ENCODE results near the gene APBA2.

APBA2 gene

GRCh38 chr15:28901587-28901980 is 15.8 kb downstream of the APBA2 start:
- Histone ChIP-seq H3K14ac (ENCODE audit: low read length in 2 of 2) (peak overlapping the region in 1 of 2 experiments; percentile 92), H3K27me3 (ENCODE audit: control insufficient read depth in 1 of 2, insufficient read depth in 1 of 2, low read length in 2 of 2) (peaks cover 0 to 19% of the 10 kb centered on the region in 2 experiments), H3K9ac (ENCODE audit: low read length) (no peak overlapping the region), H2BK12ac (ENCODE audit: low read length in 2 of 2) (peak overlapping the region in 1 of 2 experiments; percentile 10), H3K79me1 (replicated peaks; ENCODE audit: low read length, poor library complexity, severe bottlenecking) (peaks cover 20% of the 10 kb centered on the region), H2BK5ac (ENCODE audit: low read depth, low read length, poor library complexity, severe bottlenecking) (no peak overlapping the region), H4K91ac (ENCODE audit: low read length) (no peak overlapping the region), H2BK120ac (ENCODE audit: low read depth, low read length) (no peak overlapping the region), H3K36me3 (ENCODE audit: control insufficient read depth in 1 of 2, insufficient read depth in 2 of 2, low read depth in 1 of 2, low read length in 2 of 2) (no peaks in the 10 kb centered on the region), H3K27ac (ENCODE audit: low read length, poor library complexity, severe bottlenecking) (no peak overlapping the region), H3K23ac (ENCODE audit: low read length in 2 of 2) (no peak overlapping the region), H3K4me3 (ENCODE audit: insufficient read depth in 1 of 2, low read depth in 1 of 2, low read length in 2 of 2) (no peak overlapping the region), H3K4me2 (ENCODE audit: low read length, poor library complexity, severe bottlenecking) (no peak overlapping the region), H4K8ac (ENCODE audit: low read length) (peak overlapping the region; percentile 4), H3K4ac (ENCODE audit: low read depth in 1 of 2, low read length in 2 of 2) (no peak overlapping the region), H3K18ac (ENCODE audit: low read depth in 1 of 2, low read length in 2 of 2) (peak overlapping the region in 1 of 2 experiments; percentile 35), H2BK15ac (ENCODE audit: low read depth, poor library complexity, severe bottlenecking) (peak overlapping the region; percentile 34), H3K9me3 (ENCODE audit: control insufficient read depth, low read length) (no peaks in the 10 kb centered on the region), H3K4me1 (ENCODE audit: control insufficient read depth, insufficient read depth, low read depth, low read length) (peaks cover 9% of the 10 kb centered on the region), H2AFZ (ENCODE audit: low read depth, low read length) (no peak overlapping the region), H2AK5ac (ENCODE audit: low read length, severe bottlenecking) (no peak overlapping the region)
- no peak for DNase-seq
- 92% methylated on average over 7 of the region's 7 CpGs for WGBS

GRCh38 chr15:28901987-28902745 is 16.4 kb downstream of the APBA2 start:
- WGBS, result 93% methylated on average over 14 of the region's 14 CpGs
- Histone ChIP-seq H4K8ac (ENCODE audit: low read length) (no peak overlapping the region), H4K91ac (ENCODE audit: low read length) (no peak overlapping the region)

DNA sequence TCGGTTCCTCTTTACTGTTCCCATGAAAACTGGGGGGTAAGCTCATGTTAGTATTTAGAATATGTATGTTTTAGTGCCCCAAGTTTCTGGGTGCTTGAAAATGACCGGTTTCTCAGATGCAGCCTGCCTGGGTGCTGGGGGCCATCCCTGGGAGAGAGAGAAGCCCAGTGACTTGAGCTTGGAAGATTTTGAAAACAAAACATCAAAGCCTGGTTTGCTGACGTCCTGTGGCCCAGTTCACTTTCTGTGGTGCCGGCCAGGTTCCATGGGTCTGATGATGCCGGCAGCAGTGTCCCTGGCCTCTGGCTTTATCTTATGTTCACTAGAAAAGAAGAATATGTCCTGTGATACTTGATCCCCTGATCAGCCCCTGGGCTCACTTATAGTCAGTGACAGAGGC is 17.1 kb downstream of the APBA2 start:
- no peak overlapping the region for H3K4ac ChIP-seq (ENCODE audit: low read depth in 1 of 2, low read length in 2 of 2)
- no peaks in the 10 kb centered on the region for H3K9me3 ChIP-seq (ENCODE audit: control insufficient read depth, low read length)
- peaks cover 0 to 19% of the 10 kb centered on the region in 2 experiments for H3K27me3 ChIP-seq (ENCODE audit: control insufficient read depth in 1 of 2, insufficient read depth in 1 of 2, low read length in 2 of 2)
- H3K23ac ChIP-seq (ENCODE audit: low read length in 2 of 2), result no peak overlapping the region
- no peak overlapping the region for H2AFZ ChIP-seq (ENCODE audit: low read depth, low read length)
- H3K14ac ChIP-seq (ENCODE audit: low read length in 2 of 2), result no peak overlapping the region
- H2BK12ac ChIP-seq (ENCODE audit: low read length in 2 of 2), result no peak overlapping the region
- no peak overlapping the region for H2AK5ac ChIP-seq (ENCODE audit: low read length, severe bottlenecking)
- no peak overlapping the region for H3K4me3 ChIP-seq (ENCODE audit: insufficient read depth in 1 of 2, low read depth in 1 of 2, low read length in 2 of 2)
- WGBS, result 95% methylated on average over 5 of the region's 5 CpGs
- H3K4me2 ChIP-seq (ENCODE audit: low read length, poor library complexity, severe bottlenecking), result no peak overlapping the region
- no peak overlapping the region for H2BK15ac ChIP-seq (ENCODE audit: low read depth, poor library complexity, severe bottlenecking)
- no peak overlapping the region for H3K9ac ChIP-seq (ENCODE audit: low read length)
- no peak overlapping the region for H3K18ac ChIP-seq (ENCODE audit: low read depth in 1 of 2, low read length in 2 of 2)
- H3K4me1 ChIP-seq (ENCODE audit: control insufficient read depth, insufficient read depth, low read depth, low read length), result peaks cover 6% of the 10 kb centered on the region
- no peak for DNase-seq
- H3K27ac ChIP-seq (ENCODE audit: low read length, poor library complexity, severe bottlenecking), result no peak overlapping the region
- no peaks in the 10 kb centered on the region for H3K36me3 ChIP-seq (ENCODE audit: control insufficient read depth in 1 of 2, insufficient read depth in 2 of 2, low read depth in 1 of 2, low read length in 2 of 2)
- no peak overlapping the region for H2BK5ac ChIP-seq (ENCODE audit: low read depth, low read length, poor library complexity, severe bottlenecking)
- no peak overlapping the region for H4K8ac ChIP-seq (ENCODE audit: low read length)
- no peak overlapping the region for H4K91ac ChIP-seq (ENCODE audit: low read length)
- H3K79me1 ChIP-seq (replicated peaks; ENCODE audit: low read length, poor library complexity, severe bottlenecking), result peaks cover 20% of the 10 kb centered on the region
- H2BK120ac ChIP-seq (ENCODE audit: low read depth, low read length), result no peak overlapping the region

More at GRCh38 chr15:28901987-28902745, 16.4 kb downstream of the APBA2 start:
- peaks cover 20% of the 10 kb centered on the region for H3K79me1 ChIP-seq (replicated peaks; ENCODE audit: low read length, poor library complexity, severe bottlenecking)
- H3K27me3 ChIP-seq (ENCODE audit: control insufficient read depth in 1 of 2, insufficient read depth in 1 of 2, low read length in 2 of 2), result peaks cover 0 to 19% of the 10 kb centered on the region in 2 experiments
- no peaks in the 10 kb centered on the region for H3K36me3 ChIP-seq (ENCODE audit: control insufficient read depth in 1 of 2, insufficient read depth in 2 of 2, low read depth in 1 of 2, low read length in 2 of 2)
- no peak overlapping the region for H3K4me3 ChIP-seq (ENCODE audit: insufficient read depth in 1 of 2, low read depth in 1 of 2, low read length in 2 of 2)
- no peak overlapping the region for H3K14ac ChIP-seq (ENCODE audit: low read length in 2 of 2)
- no peak overlapping the region for H3K23ac ChIP-seq (ENCODE audit: low read length in 2 of 2)
- no peaks in the 10 kb centered on the region for H3K9me3 ChIP-seq (ENCODE audit: control insufficient read depth, low read length)
- no peak overlapping the region for H3K18ac ChIP-seq (ENCODE audit: low read depth in 1 of 2, low read length in 2 of 2)
- no peak overlapping the region for H2BK15ac ChIP-seq (ENCODE audit: low read depth, poor library complexity, severe bottlenecking)
- H2BK12ac ChIP-seq (ENCODE audit: low read length in 2 of 2), result peak overlapping the region in 1 of 2 experiments; percentile 42
- H3K27ac ChIP-seq (ENCODE audit: low read length, poor library complexity, severe bottlenecking), result no peak overlapping the region
- H2BK120ac ChIP-seq (ENCODE audit: low read depth, low read length), result no peak overlapping the region
- no peak overlapping the region for H2AFZ ChIP-seq (ENCODE audit: low read depth, low read length)
- no peak for DNase-seq
- no peak overlapping the region for H2BK5ac ChIP-seq (ENCODE audit: low read depth, low read length, poor library complexity, severe bottlenecking)
- no peak overlapping the region for H3K9ac ChIP-seq (ENCODE audit: low read length)
- H3K4me1 ChIP-seq (ENCODE audit: control insufficient read depth, insufficient read depth, low read depth, low read length), result peaks cover 7% of the 10 kb centered on the region
- H3K4ac ChIP-seq (ENCODE audit: low read depth in 1 of 2, low read length in 2 of 2), result no peak overlapping the region
- H3K4me2 ChIP-seq (ENCODE audit: low read length, poor library complexity, severe bottlenecking), result no peak overlapping the region
- no peak overlapping the region for H2AK5ac ChIP-seq (ENCODE audit: low read length, severe bottlenecking)

GRCh38 chr15:28903555-28903954 is 17.8 kb downstream of the APBA2 start:
- Histone ChIP-seq H3K23ac (ENCODE audit: low read length in 2 of 2) (no peak overlapping the region), H3K4me3 (ENCODE audit: insufficient read depth in 1 of 2, low read depth in 1 of 2, low read length in 2 of 2) (no peak overlapping the region), H3K4me1 (ENCODE audit: control insufficient read depth, insufficient read depth, low read depth, low read length) (peaks cover 6% of the 10 kb centered on the region), H2AK5ac (ENCODE audit: low read length, severe bottlenecking) (no peak overlapping the region), H3K18ac (ENCODE audit: low read depth in 1 of 2, low read length in 2 of 2) (peak overlapping the region in 1 of 2 experiments; percentile 18), H3K14ac (ENCODE audit: low read length in 2 of 2) (no peak overlapping the region), H2BK15ac (ENCODE audit: low read depth, poor library complexity, severe bottlenecking) (no peak overlapping the region), H3K79me1 (replicated peaks; ENCODE audit: low read length, poor library complexity, severe bottlenecking) (peaks cover 22% of the 10 kb centered on the region), H2BK5ac (ENCODE audit: low read depth, low read length, poor library complexity, severe bottlenecking) (no peak overlapping the region), H3K9me3 (ENCODE audit: control insufficient read depth, low read length) (no peaks in the 10 kb centered on the region), H2BK12ac (ENCODE audit: low read length in 2 of 2) (no peak overlapping the region), H3K4ac (ENCODE audit: low read depth in 1 of 2, low read length in 2 of 2) (no peak overlapping the region), H3K4me2 (ENCODE audit: low read length, poor library complexity, severe bottlenecking) (no peak overlapping the region), H3K27me3 (ENCODE audit: control insufficient read depth in 1 of 2, insufficient read depth in 1 of 2, low read length in 2 of 2) (peaks cover 0 to 19% of the 10 kb centered on the region in 2 experiments), H2BK120ac (ENCODE audit: low read depth, low read length) (no peak overlapping the region), H2AFZ (ENCODE audit: low read depth, low read length) (no peak overlapping the region), H3K9ac (ENCODE audit: low read length) (no peak overlapping the region), H4K91ac (ENCODE audit: low read length) (no peak overlapping the region), H4K8ac (ENCODE audit: low read length) (no peak overlapping the region), H3K27ac (ENCODE audit: low read length, poor library complexity, severe bottlenecking) (no peak overlapping the region), H3K36me3 (ENCODE audit: control insufficient read depth in 1 of 2, insufficient read depth in 2 of 2, low read depth in 1 of 2, low read length in 2 of 2) (no peaks in the 10 kb centered on the region)
- WGBS, result 95% methylated on average over 7 of the region's 8 CpGs
- no peak for DNase-seq
